Measurements from ENCODE around the gene KCNMA1. TPM values are rescaled to one million over a fixed set of nuclear protein-coding genes. Genes with fewer than 3 reads are reported as not detected.

KCNMA1 gene
- total RNA-seq, 1 donor from 2014 or later, result 94.3 TPM

DNA sequence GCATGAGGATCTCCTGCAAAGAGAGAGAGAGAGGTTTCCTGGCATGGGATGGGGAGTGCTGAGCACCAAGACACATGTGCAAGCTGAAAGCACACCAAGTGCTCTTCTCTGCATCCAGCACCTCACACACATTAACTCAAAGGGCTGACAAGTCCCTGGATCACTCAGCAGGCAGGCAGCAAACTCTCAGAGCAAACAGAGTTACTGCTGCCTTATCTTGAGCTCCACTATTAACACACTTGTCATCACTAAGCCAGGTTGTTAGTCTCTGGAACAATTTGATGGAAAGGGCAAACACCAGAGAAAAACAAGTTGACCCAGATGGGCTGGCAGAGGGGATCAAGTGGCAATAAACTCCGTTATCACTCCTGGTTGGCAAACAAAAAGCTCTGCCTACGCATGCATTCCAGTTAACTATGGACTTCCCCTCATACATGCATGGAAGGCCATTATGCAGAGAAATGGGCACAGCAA, 349.9 kb downstream of the KCNMA1 start:
- Histone ChIP-seq H3K9me3 (no peaks in the 10 kb centered on the region), H3K27ac (no peak overlapping the region), H3K27me3 (no peaks in the 10 kb centered on the region), H3K36me3 (no peaks in the 10 kb centered on the region), H3K4me1 (peaks cover 12% of the 10 kb centered on the region), H3K4me3 (no peak overlapping the region)
- no peak for DNase-seq (ENCODE audit: extremely low spot score in 2 of 2)
- TF ChIP-seq POLR2AphosphoS5 (IDR thresholded peaks at IDR 0.05; ENCODE audit: insufficient read depth in 1 of 2, low read depth in 1 of 2), result no peak
- TF ChIP-seq, protein P1, sequence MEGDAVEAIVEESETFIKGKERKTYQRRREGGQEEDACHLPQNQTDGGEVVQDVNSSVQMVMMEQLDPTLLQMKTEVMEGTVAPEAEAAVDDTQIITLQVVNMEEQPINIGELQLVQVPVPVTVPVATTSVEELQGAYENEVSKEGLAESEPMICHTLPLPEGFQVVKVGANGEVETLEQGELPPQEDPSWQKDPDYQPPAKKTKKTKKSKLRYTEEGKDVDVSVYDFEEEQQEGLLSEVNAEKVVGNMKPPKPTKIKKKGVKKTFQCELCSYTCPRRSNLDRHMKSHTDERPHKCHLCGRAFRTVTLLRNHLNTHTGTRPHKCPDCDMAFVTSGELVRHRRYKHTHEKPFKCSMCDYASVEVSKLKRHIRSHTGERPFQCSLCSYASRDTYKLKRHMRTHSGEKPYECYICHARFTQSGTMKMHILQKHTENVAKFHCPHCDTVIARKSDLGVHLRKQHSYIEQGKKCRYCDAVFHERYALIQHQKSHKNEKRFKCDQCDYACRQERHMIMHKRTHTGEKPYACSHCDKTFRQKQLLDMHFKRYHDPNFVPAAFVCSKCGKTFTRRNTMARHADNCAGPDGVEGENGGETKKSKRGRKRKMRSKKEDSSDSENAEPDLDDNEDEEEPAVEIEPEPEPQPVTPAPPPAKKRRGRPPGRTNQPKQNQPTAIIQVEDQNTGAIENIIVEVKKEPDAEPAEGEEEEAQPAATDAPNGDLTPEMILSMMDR (IDR thresholded peaks at IDR 0.05), result no peak
- intact Hi-C loops (cut with DNase I), result no loop called here

DNA sequence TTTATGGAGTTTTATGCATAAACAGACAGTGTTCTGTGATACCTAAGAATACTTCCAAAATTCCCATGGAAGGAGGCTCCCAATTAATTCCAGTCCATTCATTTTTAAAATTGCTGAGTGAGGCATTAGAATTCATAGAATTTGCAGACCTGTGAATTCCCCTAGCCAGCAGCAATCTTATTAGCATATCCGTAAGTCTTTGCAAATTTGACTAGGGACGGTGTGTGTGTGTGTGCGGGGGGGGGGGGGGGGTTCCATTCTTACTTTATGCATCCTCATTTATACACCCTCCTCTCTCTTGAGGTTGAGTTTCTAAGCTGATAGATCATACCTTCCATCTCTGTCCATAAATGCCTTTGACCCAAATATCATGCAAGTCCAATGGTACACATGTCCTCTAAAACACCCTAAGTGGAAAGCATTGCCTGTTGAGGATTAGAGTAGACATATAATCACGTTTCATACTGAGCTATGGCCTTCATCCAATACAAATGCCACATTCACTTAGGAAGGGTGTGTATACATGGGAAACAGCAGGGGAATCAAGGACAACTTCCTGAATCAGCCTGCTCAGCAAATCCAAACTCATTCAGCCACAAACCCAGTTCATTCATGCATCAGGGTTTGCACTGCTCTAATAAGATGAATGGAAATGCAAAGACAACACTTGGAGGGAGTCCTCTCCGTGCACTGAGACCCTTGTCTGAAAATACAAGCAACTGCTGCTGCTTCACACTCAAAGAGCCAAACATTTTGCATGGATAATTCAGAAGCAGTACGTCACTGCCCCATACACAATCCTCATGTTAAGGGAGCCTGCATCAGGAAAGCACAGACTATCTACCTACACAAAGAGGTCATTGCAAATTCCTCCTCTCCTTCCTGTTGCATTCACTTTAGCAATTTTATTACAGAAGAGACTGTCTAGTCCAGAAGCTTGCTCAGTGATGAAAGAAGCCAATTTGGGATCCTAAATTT, 350.8 kb downstream of the KCNMA1 start:
- intact Hi-C loops (cut with DNase I), result no loop called here
- no peak for DNase-seq (ENCODE audit: extremely low spot score in 2 of 2)
- H3K9me3 ChIP-seq, result no peaks in the 10 kb centered on the region
- TF ChIP-seq POLR2AphosphoS5 (IDR thresholded peaks at IDR 0.05; ENCODE audit: insufficient read depth in 1 of 2, low read depth in 1 of 2), result no peak
- no peak for TF ChIP-seq POLR2A (IDR thresholded peaks at IDR 0.05)
- TF ChIP-seq, protein P1 (IDR thresholded peaks at IDR 0.05), result no peak
- H3K4me1 ChIP-seq, result peaks cover 12% of the 10 kb centered on the region
- H3K36me3 ChIP-seq, result no peaks in the 10 kb centered on the region
- H3K27ac ChIP-seq, result no peak overlapping the region
- H3K4me3 ChIP-seq, result no peak overlapping the region
- no peaks in the 10 kb centered on the region for H3K27me3 ChIP-seq

DNA sequence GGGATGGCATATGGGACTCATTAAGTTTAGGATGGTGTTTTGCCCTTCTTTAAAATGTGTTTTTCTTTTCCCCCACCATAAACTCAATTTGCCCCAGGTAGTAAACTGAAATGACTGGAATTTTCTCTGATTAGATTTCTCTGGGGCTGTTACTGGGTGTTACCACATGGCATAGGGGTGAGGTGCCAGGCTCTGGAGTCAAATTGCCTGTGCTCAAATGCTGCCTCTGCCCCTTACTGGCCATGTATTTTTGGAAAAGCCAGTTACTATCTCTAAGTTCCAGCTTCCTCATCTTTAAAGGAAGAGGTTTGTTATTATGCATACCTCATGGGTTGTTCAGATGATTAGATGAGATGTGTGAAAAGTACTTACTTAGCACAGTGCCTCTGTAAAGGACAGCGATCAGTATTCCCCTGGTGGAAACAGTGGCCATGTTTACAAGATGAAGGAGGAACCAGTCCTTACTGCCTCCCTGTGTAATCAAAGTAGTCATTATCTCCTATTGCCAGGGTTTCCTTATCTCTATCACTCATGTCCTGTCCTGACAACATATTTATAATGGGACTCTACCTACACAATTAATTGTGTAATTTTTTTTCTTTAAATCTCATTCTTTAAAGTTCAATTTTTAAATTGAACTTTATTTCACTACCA, 352.0 kb downstream of the KCNMA1 start:
- H3K36me3 ChIP-seq, result no peaks in the 10 kb centered on the region
- no peaks in the 10 kb centered on the region for H3K27me3 ChIP-seq
- no peak overlapping the region for H3K4me3 ChIP-seq
- no peaks in the 10 kb centered on the region for H3K9me3 ChIP-seq
- no peak overlapping the region for H3K27ac ChIP-seq
- intact Hi-C loops (cut with DNase I), result no loop called here
- peaks cover 12% of the 10 kb centered on the region for H3K4me1 ChIP-seq
- no peak for DNase-seq (ENCODE audit: extremely low spot score in 2 of 2)
- TF ChIP-seq POLR2A (IDR thresholded peaks at IDR 0.05), result no peak
- TF ChIP-seq, protein P1 (IDR thresholded peaks at IDR 0.05), result no peak
- no peak for TF ChIP-seq POLR2AphosphoS5 (IDR thresholded peaks at IDR 0.05; ENCODE audit: insufficient read depth in 1 of 2, low read depth in 1 of 2)

DNA sequence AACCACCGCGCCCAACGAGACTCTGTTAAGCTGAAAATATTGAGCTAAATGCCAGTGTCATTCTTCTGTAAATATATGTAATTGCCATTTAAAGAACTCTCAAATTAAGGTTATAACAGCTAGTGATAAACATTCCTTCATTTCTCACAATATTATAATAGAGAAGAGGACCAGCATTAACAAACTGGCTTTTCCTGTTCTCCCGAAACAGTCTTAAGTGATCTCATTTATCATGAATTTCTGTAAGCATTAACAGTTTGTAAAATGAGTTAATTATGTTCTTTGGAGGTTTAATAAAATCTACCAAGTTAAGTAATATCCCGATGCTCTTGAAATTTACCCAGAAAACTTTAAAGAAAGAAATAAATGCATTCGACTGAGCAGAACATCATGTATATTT, 352.8 kb downstream of the KCNMA1 start:
- H3K27me3 ChIP-seq, result no peaks in the 10 kb centered on the region
- H3K4me3 ChIP-seq, result no peak overlapping the region
- H3K36me3 ChIP-seq, result no peaks in the 10 kb centered on the region
- no peak overlapping the region for H3K27ac ChIP-seq
- peaks cover 12% of the 10 kb centered on the region for H3K4me1 ChIP-seq
- intact Hi-C loops (cut with DNase I), result no loop called here
- TF ChIP-seq, protein P1 (IDR thresholded peaks at IDR 0.05), result no peak
- TF ChIP-seq POLR2A (IDR thresholded peaks at IDR 0.05) (no peak), POLR2AphosphoS5 (IDR thresholded peaks at IDR 0.05; ENCODE audit: insufficient read depth in 1 of 2, low read depth in 1 of 2) (no peak)
- no peak for DNase-seq (ENCODE audit: extremely low spot score in 2 of 2)
- no peaks in the 10 kb centered on the region for H3K9me3 ChIP-seq

All from vagina (tissue), 2 donors.